ENCODE measurements around the gene C14orf93.

DNA sequence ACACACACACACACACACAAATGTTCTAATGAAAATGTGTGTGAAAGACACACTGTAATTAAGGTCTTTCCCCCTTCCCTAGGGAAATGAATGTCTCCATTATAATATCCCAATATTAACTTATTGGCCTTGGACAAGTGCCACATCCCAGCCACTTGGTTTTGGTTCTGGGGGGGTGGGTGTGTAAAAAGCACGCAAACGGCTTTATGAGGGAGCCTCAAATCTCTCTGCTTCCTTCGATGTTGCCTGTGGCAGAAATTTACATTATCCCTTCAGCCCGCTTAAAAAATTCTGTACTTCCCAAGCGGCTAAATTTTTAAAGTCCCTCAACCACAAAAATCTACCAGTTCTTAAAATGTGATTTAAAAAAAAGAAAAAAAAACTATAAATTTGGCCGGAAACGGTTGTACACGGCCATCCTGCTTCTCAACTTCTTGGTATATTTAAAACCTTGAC lies 432 bp downstream of the C14orf93 start:
- TF ChIP-seq MYC (IDR thresholded peaks at IDR 0.05; ENCODE audit: borderline replicate concordance, low read length) (no peak), POLR2A (IDR thresholded peaks at IDR 0.05; ENCODE audit: low read length) (no peak), HDAC2 (IDR thresholded peaks at IDR 0.05) (no peak), RFX5 (IDR thresholded peaks at IDR 0.05) (no peak), EP300 (IDR thresholded peaks at IDR 0.05) (no peak), PHF8 (IDR thresholded peaks at IDR 0.05; ENCODE audit: borderline replicate concordance, low read depth) (no peak; the same call in 1 of the 2 replicates), NFE2L2 (conservative IDR thresholded peaks at IDR 0.05; ENCODE audit: low read length) (no peak), GATA3 (IDR thresholded peaks at IDR 0.05; ENCODE audit: borderline replicate concordance) (no peak)
- TF ChIP-seq, protein P1, sequence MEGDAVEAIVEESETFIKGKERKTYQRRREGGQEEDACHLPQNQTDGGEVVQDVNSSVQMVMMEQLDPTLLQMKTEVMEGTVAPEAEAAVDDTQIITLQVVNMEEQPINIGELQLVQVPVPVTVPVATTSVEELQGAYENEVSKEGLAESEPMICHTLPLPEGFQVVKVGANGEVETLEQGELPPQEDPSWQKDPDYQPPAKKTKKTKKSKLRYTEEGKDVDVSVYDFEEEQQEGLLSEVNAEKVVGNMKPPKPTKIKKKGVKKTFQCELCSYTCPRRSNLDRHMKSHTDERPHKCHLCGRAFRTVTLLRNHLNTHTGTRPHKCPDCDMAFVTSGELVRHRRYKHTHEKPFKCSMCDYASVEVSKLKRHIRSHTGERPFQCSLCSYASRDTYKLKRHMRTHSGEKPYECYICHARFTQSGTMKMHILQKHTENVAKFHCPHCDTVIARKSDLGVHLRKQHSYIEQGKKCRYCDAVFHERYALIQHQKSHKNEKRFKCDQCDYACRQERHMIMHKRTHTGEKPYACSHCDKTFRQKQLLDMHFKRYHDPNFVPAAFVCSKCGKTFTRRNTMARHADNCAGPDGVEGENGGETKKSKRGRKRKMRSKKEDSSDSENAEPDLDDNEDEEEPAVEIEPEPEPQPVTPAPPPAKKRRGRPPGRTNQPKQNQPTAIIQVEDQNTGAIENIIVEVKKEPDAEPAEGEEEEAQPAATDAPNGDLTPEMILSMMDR (IDR thresholded peaks at IDR 0.05), result no peak
- TF ChIP-seq, protein P2, sequence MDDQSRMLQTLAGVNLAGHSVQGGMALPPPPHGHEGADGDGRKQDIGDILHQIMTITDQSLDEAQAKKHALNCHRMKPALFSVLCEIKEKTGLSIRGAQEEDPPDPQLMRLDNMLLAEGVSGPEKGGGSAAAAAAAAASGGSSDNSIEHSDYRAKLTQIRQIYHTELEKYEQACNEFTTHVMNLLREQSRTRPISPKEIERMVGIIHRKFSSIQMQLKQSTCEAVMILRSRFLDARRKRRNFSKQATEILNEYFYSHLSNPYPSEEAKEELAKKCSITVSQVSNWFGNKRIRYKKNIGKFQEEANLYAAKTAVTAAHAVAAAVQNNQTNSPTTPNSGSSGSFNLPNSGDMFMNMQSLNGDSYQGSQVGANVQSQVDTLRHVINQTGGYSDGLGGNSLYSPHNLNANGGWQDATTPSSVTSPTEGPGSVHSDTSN (IDR thresholded peaks at IDR 0.05), result no peak

Data from A549 (cell line).